Measurements from ENCODE around the gene NDUFS1.
"Not testable (repeated sequence)": the region's sequence is repeated elsewhere in the genome, so short reads cannot be mapped to it uniquely, and the experiment has no call there.

The NDUFS1 gene

DNA sequence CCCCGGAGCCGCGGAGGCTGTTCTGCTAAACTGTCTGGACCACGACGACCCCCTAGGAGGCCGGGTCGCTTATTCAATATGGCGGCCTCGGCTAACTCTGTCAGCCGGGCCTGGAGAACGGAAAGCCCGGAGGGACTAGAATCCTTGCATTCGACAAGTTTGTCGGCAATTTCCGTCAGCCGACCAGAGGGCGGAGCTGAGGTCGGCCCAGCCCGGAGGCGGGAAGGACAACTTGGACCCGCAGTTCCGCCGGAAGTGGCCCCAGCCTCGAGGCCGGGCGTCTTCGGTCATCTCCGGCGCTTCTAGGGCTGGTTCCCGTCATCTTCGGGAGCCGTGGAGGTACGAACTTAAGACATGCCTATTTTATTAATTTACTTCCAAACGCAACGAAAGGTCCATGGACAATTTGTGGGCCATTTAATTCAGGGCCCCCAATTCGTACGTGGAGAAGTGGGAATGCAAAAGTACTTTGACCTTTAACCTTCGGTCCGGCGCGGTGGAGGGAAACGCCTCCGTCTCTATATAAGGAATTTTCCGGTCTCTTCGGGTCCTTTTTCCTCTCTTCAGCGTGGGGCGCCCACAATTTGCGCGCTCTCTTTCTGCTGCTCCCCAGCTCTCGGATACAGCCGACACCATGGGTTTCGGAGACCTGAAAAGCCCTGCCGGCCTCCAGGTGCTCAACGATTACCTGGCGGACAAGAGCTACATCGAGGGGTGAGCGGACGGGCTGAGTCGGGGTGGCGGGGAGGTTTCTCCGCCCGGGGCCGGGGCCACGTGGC is at the start of gene NDUFS1, which contains the start of gene EEF1B2:
TSS of gene NDUFS1 (minus strand) at position 99 of the 779 bp plus-strand sequence. CDS start 5,766 bp downstream, outside the sequence.
TSS of gene EEF1B2 (plus strand) at position 550 of the 779 bp plus-strand sequence. CDS start at position 635, 85 bp downstream.
- Histone ChIP-seq H3K27me3 (replicated peaks; ENCODE audit: control insufficient read depth, insufficient read depth, low read length) (no peaks in the 10 kb centered on the region), H3K9ac (ENCODE audit: low read length) (peak within 1 kb of the TSS; percentile 98), H3K4me1 (ENCODE audit: control insufficient read depth, insufficient read depth, low read length) (peaks cover 33% of the 10 kb centered on the region), H3K4me3 (ENCODE audit: low read length) (peak within 1 kb of the TSS; percentile 99), H3K36me3 (ENCODE audit: control insufficient read depth, insufficient read depth, low read length, severe bottlenecking) (peaks cover 34% of the 10 kb centered on the region), H3K9me3 (ENCODE audit: control insufficient read depth, low read length) (no peaks in the 10 kb centered on the region)
- DNase-seq (ENCODE audit: low read depth), result peak; percentile 100

DNA sequence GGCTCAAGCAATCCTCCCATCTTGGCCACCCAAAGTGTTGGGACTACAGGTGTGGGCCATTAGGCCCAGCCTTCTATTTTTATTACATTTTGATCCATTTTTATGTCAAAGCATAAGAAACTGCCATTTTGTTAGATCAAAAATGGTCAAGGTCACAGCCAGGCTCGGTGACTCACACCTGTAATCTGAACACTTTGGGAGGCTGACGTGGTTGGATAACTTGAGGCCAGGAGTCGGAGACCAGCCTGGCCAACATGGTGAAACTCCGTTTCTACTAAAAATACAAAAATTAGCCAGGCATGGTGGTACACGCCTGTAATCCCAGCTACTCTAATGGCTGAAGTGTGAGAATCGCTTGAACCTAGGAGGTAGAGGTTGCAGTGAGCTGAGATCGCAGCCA is 49.7 kb upstream of the NDUFS1 start:
- H3K36me3 ChIP-seq (ENCODE audit: control insufficient read depth, insufficient read depth, low read length, severe bottlenecking), result no peaks in the 10 kb centered on the region
- no peaks in the 10 kb centered on the region for H3K9me3 ChIP-seq (ENCODE audit: control insufficient read depth, low read length)
- H3K9ac ChIP-seq (ENCODE audit: low read length), result no peak overlapping the region
- H3K4me1 ChIP-seq (ENCODE audit: control insufficient read depth, insufficient read depth, low read length), result peaks cover 25% of the 10 kb centered on the region
- no peak for DNase-seq (ENCODE audit: low read depth)
- H3K4me3 ChIP-seq (ENCODE audit: low read length), result no peak overlapping the region
- H3K27me3 ChIP-seq (replicated peaks; ENCODE audit: control insufficient read depth, insufficient read depth, low read length), result no peaks in the 10 kb centered on the region

DNA sequence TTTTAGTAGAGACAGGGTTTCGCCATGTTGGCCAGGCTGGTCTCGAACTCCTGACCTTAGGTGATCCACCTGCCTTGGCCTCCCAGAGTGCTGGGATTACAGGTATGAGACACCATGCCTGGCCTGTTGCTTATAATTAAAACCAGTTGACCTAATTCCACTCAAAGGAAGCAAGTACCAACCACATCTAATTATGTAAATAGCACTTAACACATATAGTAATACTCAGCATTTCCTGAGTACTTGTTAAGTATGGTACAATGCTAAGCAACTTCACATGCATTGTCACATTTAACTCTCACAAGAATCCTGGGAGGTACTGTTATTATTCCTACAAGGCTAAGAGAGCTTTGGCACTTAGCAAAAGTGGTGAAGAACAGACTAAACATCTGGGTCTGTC is 48.1 kb upstream of the NDUFS1 start:
- DNase-seq (ENCODE audit: low read depth); H3K4me3 ChIP-seq (ENCODE audit: low read length); H3K36me3 ChIP-seq (ENCODE audit: control insufficient read depth, insufficient read depth, low read length, severe bottlenecking); H3K27me3 ChIP-seq (replicated peaks; ENCODE audit: control insufficient read depth, insufficient read depth, low read length); H3K9ac ChIP-seq (ENCODE audit: low read length); H3K9me3 ChIP-seq (ENCODE audit: control insufficient read depth, low read length): not testable (repeated sequence)
- peaks cover 14% of the 10 kb centered on the region for H3K4me1 ChIP-seq (ENCODE audit: control insufficient read depth, insufficient read depth, low read length)

DNA sequence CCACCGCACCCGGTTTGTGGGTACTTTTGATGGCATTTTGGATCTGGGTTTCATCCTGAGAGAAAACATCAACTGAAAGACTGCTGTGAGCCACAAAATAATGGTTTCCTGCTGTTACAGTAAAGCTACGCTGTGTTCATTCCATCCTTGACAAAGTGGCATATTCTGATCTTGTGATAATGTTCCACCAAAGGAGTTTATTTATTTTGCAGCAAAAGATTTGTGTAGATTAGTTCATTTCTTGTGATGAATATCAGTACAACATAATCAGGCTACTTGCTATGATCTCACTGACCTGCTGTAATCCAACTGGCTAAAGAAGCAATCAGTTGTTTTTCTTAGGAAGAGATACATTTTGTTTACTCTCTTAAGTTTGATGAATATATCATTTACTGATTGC is 45.5 kb upstream of the NDUFS1 start:
- DNase-seq (ENCODE audit: low read depth), result no peak
- H3K9ac ChIP-seq (ENCODE audit: low read length), result no peak overlapping the region
- H3K4me3 ChIP-seq (ENCODE audit: low read length), result no peak overlapping the region
- H3K4me1 ChIP-seq (ENCODE audit: control insufficient read depth, insufficient read depth, low read length), result no peaks in the 10 kb centered on the region
- H3K27me3 ChIP-seq (replicated peaks; ENCODE audit: control insufficient read depth, insufficient read depth, low read length), result no peaks in the 10 kb centered on the region
- no peaks in the 10 kb centered on the region for H3K36me3 ChIP-seq (ENCODE audit: control insufficient read depth, insufficient read depth, low read length, severe bottlenecking)
- no peaks in the 10 kb centered on the region for H3K9me3 ChIP-seq (ENCODE audit: control insufficient read depth, low read length)

DNA sequence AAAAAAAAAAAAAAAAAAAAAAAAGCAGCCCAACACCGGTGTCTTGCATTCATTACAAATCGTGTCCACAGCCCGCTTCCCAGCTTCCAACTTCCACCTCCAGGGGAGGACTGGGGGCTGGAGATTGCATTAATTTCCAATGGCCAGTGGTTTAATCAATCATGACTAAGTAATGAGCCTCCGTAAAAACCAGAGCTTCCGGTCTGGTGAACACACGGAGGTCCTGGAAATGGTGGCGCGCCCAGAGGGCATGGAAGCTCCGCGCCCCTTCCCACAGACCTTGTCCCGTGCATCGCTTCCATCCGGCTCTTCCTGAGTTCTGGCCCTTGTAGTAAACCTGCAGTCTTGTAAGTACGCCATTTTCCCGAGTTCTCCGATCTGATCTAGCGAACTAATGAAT is 44.1 kb upstream of the NDUFS1 start:
- Histone ChIP-seq H3K27me3 (replicated peaks; ENCODE audit: control insufficient read depth, insufficient read depth, low read length) (no peaks in the 10 kb centered on the region), H3K9me3 (ENCODE audit: control insufficient read depth, low read length) (no peaks in the 10 kb centered on the region), H3K4me1 (ENCODE audit: control insufficient read depth, insufficient read depth, low read length) (peaks cover 6% of the 10 kb centered on the region), H3K4me3 (ENCODE audit: low read length) (no peak overlapping the region), H3K9ac (ENCODE audit: low read length) (no peak overlapping the region), H3K36me3 (ENCODE audit: control insufficient read depth, insufficient read depth, low read length, severe bottlenecking) (no peaks in the 10 kb centered on the region)
- DNase-seq (ENCODE audit: low read depth), result no peak

DNA sequence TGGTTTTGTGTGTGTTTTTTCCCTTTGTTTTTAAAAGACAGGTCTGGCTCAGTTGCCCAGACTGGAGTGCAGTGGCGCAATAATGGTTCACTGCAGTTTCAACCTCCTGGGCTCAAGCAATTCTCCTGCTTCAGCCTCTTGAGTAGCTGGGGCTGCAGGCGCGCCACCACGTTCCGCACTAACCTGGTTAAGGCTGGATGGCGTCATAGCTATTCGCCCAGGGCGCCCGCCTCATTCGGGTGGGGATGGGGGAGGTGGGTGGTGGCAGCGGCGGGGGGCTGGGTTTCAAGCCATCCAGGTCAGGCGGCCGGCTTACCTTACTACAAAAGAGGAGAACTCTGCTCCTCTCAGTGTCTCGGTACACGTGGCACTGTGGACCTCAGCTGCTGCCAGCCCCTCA is 43.2 kb upstream of the NDUFS1 start:
- Histone ChIP-seq H3K4me3 (ENCODE audit: low read length) (no peak overlapping the region), H3K9ac (ENCODE audit: low read length) (no peak overlapping the region), H3K4me1 (ENCODE audit: control insufficient read depth, insufficient read depth, low read length) (peaks cover 6% of the 10 kb centered on the region), H3K9me3 (ENCODE audit: control insufficient read depth, low read length) (no peaks in the 10 kb centered on the region), H3K27me3 (replicated peaks; ENCODE audit: control insufficient read depth, insufficient read depth, low read length) (no peaks in the 10 kb centered on the region), H3K36me3 (ENCODE audit: control insufficient read depth, insufficient read depth, low read length, severe bottlenecking) (no peaks in the 10 kb centered on the region)
- no peak for DNase-seq (ENCODE audit: low read depth)

DNA sequence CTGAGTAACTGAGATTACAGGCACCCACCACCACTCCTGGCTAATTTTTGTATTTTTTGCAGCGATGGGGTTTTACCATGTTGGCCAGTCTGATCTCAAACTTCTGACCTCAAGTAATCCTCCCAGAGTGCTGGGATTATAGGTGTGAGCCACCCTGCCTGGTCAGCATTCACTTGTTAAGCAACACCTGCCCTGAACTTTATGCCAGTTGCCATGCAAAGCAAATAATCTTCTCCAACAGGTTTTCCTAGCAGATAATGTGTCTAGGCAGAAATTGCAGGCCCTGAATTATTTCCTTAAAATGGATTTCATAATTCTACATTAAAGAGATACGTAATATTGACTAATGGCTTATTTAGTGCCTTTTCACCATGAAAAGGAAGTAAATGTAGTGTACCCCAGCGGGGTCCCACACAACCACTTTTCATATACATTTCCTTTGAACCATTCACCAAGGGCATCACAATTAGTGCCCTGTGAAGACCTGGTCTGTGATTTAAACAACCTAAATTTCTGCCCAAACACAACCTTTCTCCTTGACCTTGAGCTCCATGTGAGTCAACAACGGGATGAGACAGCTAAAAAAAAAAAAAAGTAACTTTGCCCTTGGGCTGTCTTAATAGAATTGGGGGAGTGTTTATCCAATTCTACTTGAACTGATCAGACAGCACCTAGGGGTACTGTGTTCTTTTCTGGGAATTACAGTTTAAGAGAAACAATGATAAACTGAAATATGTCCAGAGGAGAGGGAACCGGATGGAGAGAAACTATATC is 42.0 kb upstream of the NDUFS1 start:
- Histone ChIP-seq H3K4me1 (ENCODE audit: control insufficient read depth, insufficient read depth, low read length) (peaks cover 6% of the 10 kb centered on the region), H3K36me3 (ENCODE audit: control insufficient read depth, insufficient read depth, low read length, severe bottlenecking) (no peaks in the 10 kb centered on the region), H3K27me3 (replicated peaks; ENCODE audit: control insufficient read depth, insufficient read depth, low read length) (no peaks in the 10 kb centered on the region), H3K9ac (ENCODE audit: low read length) (no peak overlapping the region), H3K4me3 (ENCODE audit: low read length) (no peak overlapping the region), H3K9me3 (ENCODE audit: control insufficient read depth, low read length) (no peaks in the 10 kb centered on the region)
- DNase-seq (ENCODE audit: low read depth), result no peak

DNA sequence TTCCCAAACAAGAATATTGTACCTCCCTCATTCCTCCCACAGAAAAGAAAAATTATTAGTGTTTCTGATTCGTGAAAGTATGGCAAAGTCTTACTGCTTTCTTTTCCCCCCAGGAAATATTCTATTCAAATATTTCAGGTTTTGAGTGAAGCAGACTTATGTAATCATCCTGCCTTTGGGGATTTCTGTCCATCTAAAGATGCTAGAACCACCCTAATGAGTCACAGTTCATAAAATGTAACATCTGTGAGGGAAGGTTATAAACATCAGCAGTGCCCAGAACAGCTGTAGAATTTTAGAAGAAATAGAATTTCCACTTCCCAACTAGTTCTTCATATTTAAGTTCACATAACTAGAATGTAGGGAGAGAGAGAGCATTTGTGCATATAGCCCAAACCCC is 39.4 kb upstream of the NDUFS1 start:
- H3K36me3 ChIP-seq (ENCODE audit: control insufficient read depth, insufficient read depth, low read length, severe bottlenecking), result no peaks in the 10 kb centered on the region
- no peak overlapping the region for H3K9ac ChIP-seq (ENCODE audit: low read length)
- no peaks in the 10 kb centered on the region for H3K27me3 ChIP-seq (replicated peaks; ENCODE audit: control insufficient read depth, insufficient read depth, low read length)
- H3K9me3 ChIP-seq (ENCODE audit: control insufficient read depth, low read length), result no peaks in the 10 kb centered on the region
- H3K4me3 ChIP-seq (ENCODE audit: low read length), result no peak overlapping the region
- peak; percentile 81 for DNase-seq (ENCODE audit: low read depth)
- peaks cover 13% of the 10 kb centered on the region for H3K4me1 ChIP-seq (ENCODE audit: control insufficient read depth, insufficient read depth, low read length)

DNA sequence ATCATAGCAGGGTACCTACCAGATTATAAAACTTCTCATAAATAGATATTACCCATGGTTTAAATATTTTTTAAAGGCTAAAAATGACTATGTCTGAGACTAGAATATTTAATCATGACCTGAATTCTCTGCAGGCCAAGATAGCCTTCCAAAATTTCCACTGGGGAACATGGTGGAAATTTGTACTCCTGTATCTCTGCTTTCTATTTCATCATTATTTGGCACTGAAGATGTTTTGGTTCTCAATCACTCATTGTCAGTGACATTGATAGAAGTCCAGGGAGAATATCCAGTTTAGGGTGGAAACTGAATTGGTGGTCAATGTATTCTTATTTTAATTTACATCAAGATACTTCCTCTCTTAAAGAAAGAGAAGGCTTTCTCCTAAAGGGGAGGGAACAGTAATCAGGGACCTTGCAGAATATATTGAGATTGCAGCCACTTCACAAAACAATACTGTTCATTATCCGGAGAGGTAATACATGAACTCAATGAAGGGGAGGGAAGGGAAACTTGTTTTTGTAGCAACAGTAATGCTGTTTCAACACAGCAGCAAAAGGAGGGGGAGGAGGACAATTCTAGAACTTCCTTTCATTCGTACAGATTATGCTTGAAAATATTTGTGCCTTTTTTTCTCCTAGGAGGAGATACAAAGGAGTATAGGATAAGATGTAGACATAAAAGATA is 34.6 kb upstream of the NDUFS1 start:
- Histone ChIP-seq H3K4me3 (ENCODE audit: low read length) (no peak overlapping the region), H3K36me3 (ENCODE audit: control insufficient read depth, insufficient read depth, low read length, severe bottlenecking) (no peaks in the 10 kb centered on the region), H3K9ac (ENCODE audit: low read length) (no peak overlapping the region), H3K4me1 (ENCODE audit: control insufficient read depth, insufficient read depth, low read length) (peaks cover 13% of the 10 kb centered on the region), H3K9me3 (ENCODE audit: control insufficient read depth, low read length) (no peaks in the 10 kb centered on the region), H3K27me3 (replicated peaks; ENCODE audit: control insufficient read depth, insufficient read depth, low read length) (no peaks in the 10 kb centered on the region)
- no peak for DNase-seq (ENCODE audit: low read depth)

DNA sequence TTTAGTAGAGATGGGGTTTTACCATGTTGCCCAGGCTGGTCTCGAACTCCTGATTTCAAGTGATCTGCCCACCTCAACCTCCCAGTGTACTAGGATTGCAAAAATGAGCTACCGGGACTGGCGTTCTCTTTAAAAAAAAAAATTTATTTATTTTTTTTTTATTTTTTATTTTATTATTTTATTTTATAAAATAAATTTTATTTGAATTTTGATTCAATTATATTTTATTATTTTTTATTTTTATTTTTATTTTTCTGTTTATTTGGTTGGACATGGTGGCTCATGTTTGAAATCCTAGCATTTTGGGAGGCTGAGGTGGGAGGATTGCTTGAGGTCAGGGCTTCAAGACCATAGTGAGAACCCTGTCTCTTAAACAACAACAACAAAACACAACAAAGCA is 32.9 kb upstream of the NDUFS1 start:
- H3K36me3 ChIP-seq (ENCODE audit: control insufficient read depth, insufficient read depth, low read length, severe bottlenecking), result no peaks in the 10 kb centered on the region
- H3K9me3 ChIP-seq (ENCODE audit: control insufficient read depth, low read length), result no peaks in the 10 kb centered on the region
- H3K4me3 ChIP-seq (ENCODE audit: low read length), result no peak overlapping the region
- peaks cover 9% of the 10 kb centered on the region for H3K4me1 ChIP-seq (ENCODE audit: control insufficient read depth, insufficient read depth, low read length)
- no peak overlapping the region for H3K9ac ChIP-seq (ENCODE audit: low read length)
- no peak for DNase-seq (ENCODE audit: low read depth)
- H3K27me3 ChIP-seq (replicated peaks; ENCODE audit: control insufficient read depth, insufficient read depth, low read length), result no peaks in the 10 kb centered on the region

DNA sequence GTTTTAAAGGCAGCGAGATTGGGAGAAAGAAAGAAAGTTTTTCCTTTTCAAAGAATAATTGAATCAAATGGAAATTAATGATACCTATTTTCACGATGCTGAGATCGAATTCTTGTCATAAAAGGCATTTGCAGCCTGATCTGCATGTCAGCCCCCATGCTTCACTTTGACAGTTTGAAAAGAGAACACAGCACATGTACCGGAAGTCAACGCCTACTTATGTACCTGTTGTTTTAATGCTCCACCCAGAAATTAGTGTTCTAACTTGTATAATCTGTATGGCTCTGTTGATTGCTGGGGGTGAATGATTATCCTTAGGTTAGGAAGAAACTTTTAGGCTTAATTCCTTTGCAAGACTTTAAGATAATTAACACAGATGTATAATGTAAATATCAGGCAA is 31.4 kb upstream of the NDUFS1 start:
- H3K9me3 ChIP-seq (ENCODE audit: control insufficient read depth, low read length), result no peaks in the 10 kb centered on the region
- H3K9ac ChIP-seq (ENCODE audit: low read length), result no peak overlapping the region
- no peaks in the 10 kb centered on the region for H3K27me3 ChIP-seq (replicated peaks; ENCODE audit: control insufficient read depth, insufficient read depth, low read length)
- H3K4me3 ChIP-seq (ENCODE audit: low read length), result no peak overlapping the region
- DNase-seq (ENCODE audit: low read depth), result no peak
- peaks cover 9% of the 10 kb centered on the region for H3K4me1 ChIP-seq (ENCODE audit: control insufficient read depth, insufficient read depth, low read length)
- no peaks in the 10 kb centered on the region for H3K36me3 ChIP-seq (ENCODE audit: control insufficient read depth, insufficient read depth, low read length, severe bottlenecking)

Measured in adipocyte (in vitro differentiated cells).